GM12874 (cell line): ENCODE results near the gene PSMD8.

Experiments used
- TF ChIP-seq, protein P1 (sequence below): IDR thresholded peaks from 2 replicates; pipeline ENCODE4 v1.5.1; 2011; ENCODE audit warnings: low read depth, mild to moderate bottlenecking, control low read depth, low read length, moderate library complexity; ENCODE audit not compliant: insufficient read depth

Gene PSMD8

DNA sequence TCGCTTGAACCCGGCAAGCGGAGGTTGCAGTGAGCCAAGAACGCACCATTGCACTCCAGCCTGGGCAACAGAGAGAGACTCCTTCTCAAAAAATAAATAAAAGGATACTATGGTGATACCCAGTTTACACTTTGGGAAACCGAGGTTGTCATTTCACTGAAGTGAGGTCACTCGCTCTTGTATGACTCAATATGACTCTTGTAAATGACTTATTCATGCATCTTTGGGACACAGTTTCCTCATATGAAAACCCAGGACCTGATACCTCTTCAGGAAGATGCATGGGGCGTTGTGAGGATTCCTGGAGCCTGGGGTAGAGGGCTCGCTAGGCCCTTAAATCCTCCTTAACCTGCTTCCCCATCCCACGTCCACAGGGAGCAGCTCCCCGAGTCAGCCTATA, 4.5 kb downstream of the PSMD8 start:
- TF ChIP-seq, protein P1, sequence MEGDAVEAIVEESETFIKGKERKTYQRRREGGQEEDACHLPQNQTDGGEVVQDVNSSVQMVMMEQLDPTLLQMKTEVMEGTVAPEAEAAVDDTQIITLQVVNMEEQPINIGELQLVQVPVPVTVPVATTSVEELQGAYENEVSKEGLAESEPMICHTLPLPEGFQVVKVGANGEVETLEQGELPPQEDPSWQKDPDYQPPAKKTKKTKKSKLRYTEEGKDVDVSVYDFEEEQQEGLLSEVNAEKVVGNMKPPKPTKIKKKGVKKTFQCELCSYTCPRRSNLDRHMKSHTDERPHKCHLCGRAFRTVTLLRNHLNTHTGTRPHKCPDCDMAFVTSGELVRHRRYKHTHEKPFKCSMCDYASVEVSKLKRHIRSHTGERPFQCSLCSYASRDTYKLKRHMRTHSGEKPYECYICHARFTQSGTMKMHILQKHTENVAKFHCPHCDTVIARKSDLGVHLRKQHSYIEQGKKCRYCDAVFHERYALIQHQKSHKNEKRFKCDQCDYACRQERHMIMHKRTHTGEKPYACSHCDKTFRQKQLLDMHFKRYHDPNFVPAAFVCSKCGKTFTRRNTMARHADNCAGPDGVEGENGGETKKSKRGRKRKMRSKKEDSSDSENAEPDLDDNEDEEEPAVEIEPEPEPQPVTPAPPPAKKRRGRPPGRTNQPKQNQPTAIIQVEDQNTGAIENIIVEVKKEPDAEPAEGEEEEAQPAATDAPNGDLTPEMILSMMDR = no peak

DNA sequence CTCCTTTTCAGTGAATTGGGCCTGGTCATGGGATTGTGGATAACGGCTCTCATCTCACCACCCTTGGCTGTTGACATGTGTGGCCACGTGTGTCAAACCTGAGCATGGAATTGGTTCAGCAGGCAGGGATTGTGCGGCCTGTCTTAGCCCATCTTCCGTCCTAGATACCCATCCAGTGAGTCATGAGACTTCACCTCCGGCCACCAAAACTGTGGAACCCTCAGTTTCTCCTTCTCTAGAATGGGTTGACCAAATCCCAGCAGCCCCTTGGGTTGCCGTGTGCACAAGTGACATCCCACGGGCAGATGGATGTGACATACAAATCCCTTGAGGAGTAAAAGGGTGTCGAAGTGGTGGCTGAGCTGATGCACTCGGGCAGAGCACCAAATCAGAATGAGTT, 6.8 kb downstream of the PSMD8 start:
- TF ChIP-seq, protein P1 = no peak

DNA sequence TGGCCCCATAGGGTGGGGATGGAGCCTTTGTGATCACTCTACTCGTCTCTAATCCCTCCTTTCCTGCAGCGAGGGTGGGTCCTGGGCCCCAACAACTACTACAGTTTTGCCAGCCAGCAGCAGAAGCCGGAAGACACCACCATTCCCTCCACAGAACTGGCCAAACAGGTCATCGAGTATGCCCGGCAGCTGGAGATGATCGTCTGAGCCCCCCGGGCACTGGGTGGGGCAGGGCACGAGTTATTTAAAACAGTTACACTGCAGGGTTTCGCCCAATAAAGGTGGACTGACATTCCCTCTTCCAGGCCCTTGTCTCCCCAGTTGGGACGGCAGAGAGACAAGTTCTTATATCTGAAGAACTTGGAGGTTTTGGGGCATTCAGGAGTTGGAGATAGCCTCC, 8.8 kb downstream of the PSMD8 start:
- TF ChIP-seq, protein P1 = no peak

DNA sequence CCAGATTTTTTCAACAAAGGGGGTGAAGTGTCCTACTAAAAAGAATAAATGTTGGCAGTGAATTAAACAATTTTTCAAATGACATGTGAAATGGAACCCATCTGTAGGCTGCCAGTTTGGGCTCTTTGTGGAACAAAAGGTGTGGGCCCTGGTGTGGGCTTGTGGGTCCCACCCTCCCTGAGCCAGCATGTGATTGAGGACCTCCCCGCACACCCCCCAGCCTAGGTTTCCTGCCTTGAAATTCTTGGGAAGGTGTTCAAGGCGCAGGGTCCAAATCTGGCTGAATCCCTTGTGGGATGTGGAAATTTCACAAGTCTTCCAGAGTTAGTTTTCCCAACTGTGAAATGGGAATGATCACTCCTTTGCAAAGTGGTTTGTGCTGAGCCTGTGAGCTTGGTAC, 9.4 kb downstream of the PSMD8 start:
- TF ChIP-seq, protein P1 = no peak

DNA sequence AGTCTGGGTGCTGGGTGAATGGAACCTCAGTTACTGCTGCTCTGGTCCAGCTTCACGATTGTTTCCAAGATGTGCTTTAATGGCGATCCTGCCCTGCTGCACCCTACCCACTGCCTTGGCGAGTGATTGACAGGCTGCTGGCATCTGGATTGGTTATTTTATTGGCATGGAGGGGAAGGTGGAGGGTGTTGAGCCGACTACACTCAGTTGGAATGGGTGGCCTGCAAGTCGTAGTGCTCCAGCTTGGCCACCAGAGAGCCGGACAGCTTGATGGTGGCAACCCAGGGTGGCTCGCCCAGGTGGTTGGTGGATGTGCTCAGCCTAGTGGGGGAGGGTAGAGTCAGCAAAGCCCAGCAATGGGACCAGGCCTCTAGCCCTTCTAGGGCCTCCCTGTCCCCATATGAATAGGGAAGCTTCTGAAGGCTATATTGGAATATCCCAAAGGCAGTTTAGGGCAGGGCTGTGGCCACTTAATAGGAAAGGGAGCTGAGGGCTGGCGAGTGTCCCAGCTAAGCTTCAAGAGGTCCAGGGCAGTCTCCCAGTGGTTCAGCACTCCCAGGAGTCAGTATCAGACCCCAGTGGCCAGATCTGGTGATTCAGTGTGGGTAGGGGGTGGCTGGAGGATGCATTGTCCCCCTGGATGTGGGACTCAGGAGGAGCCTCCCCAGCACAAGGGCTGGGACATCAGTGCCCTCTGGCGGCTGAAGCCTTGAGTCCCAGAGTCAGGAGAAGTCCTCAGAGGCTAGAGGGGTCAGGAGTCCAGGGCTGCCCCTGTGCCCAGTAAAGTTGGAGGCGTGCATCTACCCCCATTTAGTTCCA, 10.0 kb downstream of the PSMD8 start:
- TF ChIP-seq, protein P1 = no peak

DNA sequence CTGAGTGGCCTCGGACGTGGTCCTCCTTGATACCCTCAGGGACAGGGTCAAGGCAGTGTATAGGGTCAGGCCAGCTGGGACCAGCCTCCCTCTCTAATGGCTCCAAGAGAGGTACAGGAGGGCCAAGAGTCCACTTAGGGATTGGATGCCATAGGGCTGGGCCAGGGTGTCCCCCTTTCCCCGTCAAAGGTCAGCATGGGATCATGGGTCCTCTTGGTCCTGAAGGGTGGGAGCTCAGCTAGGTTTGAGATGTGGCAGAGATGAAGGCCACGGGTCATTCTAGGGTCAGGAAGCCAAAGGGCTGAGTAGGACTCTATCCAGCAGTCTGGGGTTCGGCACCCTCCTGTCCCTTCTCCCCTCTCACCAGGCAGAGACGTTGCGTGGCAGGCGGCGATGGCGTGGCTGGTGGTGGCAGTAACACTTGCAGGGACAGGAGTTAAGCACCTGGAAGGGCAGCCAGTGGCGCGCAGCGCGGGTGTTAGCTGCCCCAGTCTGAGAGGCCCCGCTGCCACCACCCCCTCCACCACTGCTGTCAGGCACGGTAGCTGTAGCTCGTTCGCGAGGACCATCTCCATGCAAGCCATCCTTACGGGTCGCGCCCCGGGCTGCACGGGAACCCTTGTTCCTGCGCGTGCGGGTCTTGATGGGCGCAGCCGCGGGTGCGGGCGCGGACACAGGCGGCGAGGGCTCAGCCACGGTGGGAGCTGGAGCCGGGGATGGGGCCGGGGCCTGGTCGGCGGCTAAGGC, 10.9 kb downstream of the PSMD8 start:
- TF ChIP-seq, protein P1 = no peak

DNA sequence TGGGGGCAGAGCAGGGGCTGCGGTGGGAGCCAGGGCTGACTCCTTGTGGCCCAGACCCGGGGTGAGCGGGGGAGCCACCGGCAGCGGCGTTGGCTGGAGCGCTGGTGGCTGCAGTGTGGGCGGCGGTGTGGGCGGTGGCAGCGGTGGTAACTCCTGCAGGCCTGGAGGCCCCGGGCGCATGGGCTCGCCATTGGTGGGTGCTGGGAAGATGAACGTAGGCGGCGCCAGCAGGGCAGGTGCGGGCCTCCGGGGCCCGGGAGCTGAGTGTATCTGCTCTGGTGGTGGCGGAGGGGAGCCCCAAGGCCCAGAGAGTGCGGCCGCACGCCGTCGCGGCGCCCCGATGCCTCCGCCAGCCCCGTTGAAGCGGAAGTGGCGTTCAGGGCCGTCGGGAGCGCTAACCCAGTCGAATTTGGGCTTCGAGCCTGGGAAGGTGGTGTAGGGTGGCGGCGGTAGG, 11.5 kb downstream of the PSMD8 start:
- TF ChIP-seq, protein P1 = no peak
